NCI-H2171 (cell line): ENCODE results near the gene MALRD1.

Source experiments
- DNase-seq: peaks from one replicate; lab custom pipeline; 2025; lab: John Stamatoyannopoulos, UW

MALRD1 gene

GRCh38 chr10:19048489-19048888 lies at the start of gene MALRD1:
Gene MALRD1, plus strand, starts transcription at chr10:19048801. Its CDS starts 138 bp downstream, at chr10:19048939.
- DNase-seq, result no peak

GRCh38 chr10:19003341-19003740 lies 45.3 kb upstream of the MALRD1 start:
- DNase-seq, result no peak

- no peak for DNase-seq
These were observed 36.5 kb upstream of the MALRD1 start for GRCh38 chr10:19012111-19012510.

- no peak for DNase-seq
These were observed 34.6 kb upstream of the MALRD1 start for GRCh38 chr10:19014034-19014433.

- no peak for DNase-seq
These were observed 34.1 kb upstream of the MALRD1 start for GRCh38 chr10:19014498-19014897.

- DNase-seq, result no peak
These were observed 31.3 kb upstream of the MALRD1 start for GRCh38 chr10:19017116-19017890.

GRCh38 chr10:19021162-19021561 lies 27.4 kb upstream of the MALRD1 start:
- DNase-seq, result no peak

- no peak for DNase-seq
These were observed 24.0 kb upstream of the MALRD1 start for GRCh38 chr10:19024611-19025010.

GRCh38 chr10:19031763-19032162 lies 16.8 kb upstream of the MALRD1 start:
- DNase-seq, result no peak

- no peak for DNase-seq
These were observed 14.9 kb upstream of the MALRD1 start for GRCh38 chr10:19033741-19034140.

GRCh38 chr10:19041171-19041570 lies 7.4 kb upstream of the MALRD1 start:
- no peak for DNase-seq

- DNase-seq, result no peak
These were observed 5.2 kb upstream of the MALRD1 start for GRCh38 chr10:19043431-19043830.

- DNase-seq, result no peak
These were observed 1.9 kb upstream of the MALRD1 start for GRCh38 chr10:19046679-19047078.

GRCh38 chr10:19048891-19049290 lies 290 bp downstream of the MALRD1 start:
- DNase-seq, result no peak

GRCh38 chr10:19049567-19049966 lies 966 bp downstream of the MALRD1 start:
- DNase-seq, result no peak

GRCh38 chr10:19054289-19054835 lies 5.8 kb downstream of the MALRD1 start:
- no peak for DNase-seq

GRCh38 chr10:19058046-19058445 lies 9.4 kb downstream of the MALRD1 start:
- no peak for DNase-seq

- no peak for DNase-seq
These were observed 15.4 kb downstream of the MALRD1 start for GRCh38 chr10:19063986-19064385.

- no peak for DNase-seq
These were observed 23.3 kb downstream of the MALRD1 start for GRCh38 chr10:19071946-19072345.

GRCh38 chr10:19077276-19077675 lies 28.7 kb downstream of the MALRD1 start:
- no peak for DNase-seq

- no peak for DNase-seq
These were observed 48.0 kb downstream of the MALRD1 start for GRCh38 chr10:19096501-19097073.

GRCh38 chr10:19097151-19097550 lies 48.5 kb downstream of the MALRD1 start:
- DNase-seq, result no peak

- DNase-seq, result no peak
These were observed 50.2 kb downstream of the MALRD1 start for GRCh38 chr10:19098803-19099202.

GRCh38 chr10:19107406-19107805 lies 58.8 kb downstream of the MALRD1 start:
- DNase-seq, result no peak
